Stimulated activated CD4-positive, alpha-beta T cell treated with anti-CD3 and anti-CD28 coated beads, TNF-alpha, amount 100 ng/mL, for 4 hours (primary cell): Measurements from ENCODE around the gene MMRN2.
"Not testable (repeated sequence)": the region's sequence is repeated elsewhere in the genome, so short reads cannot be mapped to it uniquely, and the experiment has no call there.

Source experiments
- DNase-seq, 3 experiments: peaks; one replicate each; pipeline ENCODE4 v3.0.0-alpha.2; 2020; ENCODE audit warnings: low read depth in 3 of 3

The MMRN2 gene

DNA sequence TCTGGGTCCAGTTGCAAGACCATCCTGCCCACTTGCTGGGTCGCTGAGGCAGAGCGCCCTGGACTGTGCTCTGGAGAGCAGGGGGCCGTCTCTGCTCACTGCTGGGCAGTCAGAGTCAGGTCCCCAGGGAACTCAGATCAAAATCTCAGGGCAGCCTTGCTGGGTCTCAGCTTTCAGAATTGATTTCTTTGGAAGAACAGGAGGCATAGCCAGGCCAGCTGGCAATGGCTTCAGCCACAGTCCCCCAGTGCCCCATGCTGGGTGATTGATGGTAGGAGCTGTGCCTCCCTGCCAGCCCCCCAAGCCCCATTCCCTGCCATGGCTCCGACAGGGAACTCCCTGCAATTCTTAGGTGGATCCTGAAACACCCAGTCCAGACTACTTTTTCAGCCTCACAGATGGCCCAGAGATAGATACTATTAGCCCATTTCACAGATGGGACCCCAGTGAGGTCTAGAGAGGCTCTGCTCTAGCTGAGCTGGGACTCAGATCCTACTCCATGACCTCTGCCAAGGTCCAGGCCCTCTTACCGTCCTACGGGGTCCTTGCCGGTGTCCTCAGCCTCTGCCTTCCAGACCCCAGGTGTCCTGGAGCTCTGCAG lies 467 bp downstream of the MMRN2 start:
- DNase-seq = no peak

DNA sequence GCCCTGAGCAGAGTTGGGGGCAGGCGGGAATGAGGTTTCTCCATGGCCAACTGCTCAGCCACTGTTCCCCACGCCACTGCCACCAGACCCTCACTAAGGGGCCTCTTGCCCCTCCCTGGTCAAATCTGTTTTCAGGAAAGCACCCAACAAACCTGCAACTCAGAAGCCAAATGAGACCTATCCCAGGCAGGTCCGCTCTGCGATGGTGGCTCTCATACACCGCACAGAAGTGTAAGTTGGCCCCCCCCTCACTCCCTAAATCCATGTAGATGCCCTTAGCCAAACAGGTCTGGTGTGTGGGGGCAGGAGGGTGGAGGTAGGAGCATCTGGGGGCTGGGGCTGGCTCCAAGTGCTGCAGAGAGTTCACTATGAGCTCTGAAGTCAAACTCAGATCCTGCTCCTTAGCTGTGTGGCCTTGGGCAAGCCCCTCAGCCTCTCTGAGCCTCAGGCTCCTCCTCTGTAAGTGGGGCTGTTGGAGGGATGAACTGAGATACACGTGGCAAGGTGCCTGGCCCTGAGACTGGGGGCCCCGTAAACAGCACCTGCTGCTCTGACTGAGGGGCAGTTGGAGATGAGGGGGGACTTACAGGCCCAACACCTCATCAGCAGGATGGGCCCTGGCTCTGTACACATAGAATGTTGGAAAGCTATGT lies 1.1 kb downstream of the MMRN2 start:
- no peak for DNase-seq

DNA sequence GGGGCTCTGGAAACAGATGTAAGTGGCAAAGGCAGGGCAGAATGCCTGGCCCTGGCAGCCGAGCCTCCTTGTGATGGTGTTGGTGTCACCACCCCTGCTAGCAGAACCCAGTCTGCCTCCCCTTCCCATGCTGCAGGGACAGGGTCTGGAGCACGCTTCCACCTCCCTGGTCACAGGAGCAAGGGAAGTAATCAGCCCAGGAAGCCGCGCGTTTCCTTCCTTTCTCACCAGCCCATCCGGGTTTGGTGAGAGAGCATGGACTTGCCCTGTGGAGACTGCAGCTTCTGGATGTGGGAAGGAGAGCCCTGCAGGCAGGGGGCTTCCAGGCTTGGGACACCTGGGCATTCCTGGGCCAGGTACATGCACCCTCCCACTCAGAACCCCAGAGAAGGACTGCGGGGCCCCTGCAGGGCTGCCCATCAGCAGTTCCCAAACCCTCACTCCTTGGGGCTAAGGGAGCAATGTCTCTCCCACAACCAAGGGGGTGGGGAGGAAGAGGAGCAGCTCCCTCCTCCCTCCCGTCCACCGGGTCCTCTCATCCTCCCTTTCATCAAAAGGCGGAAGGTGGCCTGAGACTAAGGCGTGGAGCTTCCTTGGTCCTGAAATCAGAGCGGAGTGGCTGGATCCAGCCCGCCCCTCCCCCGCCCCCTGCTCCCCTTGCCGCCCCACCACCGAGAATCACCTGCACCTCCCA lies 1.8 kb downstream of the MMRN2 start:
- no peak for DNase-seq

DNA sequence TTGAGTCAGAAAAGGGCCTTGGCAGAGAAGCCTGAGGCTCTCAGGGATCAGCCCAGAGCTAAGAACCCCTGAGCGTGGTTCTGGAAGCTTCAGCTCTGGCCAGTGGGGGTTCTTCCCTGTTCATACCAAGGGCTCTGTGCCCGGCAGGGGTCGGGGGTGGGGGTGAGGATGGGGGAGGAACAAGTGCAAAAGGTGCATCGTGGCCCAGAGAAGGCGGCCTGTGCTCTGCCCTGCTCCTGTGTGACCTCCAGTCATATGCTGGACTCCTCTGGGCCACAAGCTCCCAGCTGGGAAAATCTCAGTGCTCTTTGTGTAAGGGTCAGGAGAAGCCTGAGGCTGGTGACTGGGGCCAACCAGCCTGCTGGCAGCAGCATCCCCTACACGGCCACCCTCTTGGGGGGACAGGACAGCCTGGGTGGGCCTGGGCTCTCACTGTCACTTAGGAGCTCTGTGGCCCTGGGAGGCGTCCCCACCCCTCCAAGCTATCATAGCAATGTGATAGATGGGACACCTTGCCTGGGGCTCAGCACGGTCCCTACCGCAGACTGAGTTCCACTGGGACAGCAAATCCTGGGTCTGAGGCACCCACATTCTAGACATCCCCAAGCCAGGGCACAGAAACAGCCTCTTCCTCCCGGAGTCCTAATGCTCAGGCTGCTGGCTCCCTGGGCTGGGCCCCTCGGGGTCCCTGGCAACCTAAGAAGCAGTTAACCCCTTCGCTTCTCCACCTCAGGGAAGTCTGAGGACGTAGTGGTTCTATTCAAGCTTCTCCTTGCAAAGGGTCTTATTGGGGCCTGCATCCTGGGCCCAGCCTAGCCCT lies 2.5 kb downstream of the MMRN2 start:
- no peak for DNase-seq

DNA sequence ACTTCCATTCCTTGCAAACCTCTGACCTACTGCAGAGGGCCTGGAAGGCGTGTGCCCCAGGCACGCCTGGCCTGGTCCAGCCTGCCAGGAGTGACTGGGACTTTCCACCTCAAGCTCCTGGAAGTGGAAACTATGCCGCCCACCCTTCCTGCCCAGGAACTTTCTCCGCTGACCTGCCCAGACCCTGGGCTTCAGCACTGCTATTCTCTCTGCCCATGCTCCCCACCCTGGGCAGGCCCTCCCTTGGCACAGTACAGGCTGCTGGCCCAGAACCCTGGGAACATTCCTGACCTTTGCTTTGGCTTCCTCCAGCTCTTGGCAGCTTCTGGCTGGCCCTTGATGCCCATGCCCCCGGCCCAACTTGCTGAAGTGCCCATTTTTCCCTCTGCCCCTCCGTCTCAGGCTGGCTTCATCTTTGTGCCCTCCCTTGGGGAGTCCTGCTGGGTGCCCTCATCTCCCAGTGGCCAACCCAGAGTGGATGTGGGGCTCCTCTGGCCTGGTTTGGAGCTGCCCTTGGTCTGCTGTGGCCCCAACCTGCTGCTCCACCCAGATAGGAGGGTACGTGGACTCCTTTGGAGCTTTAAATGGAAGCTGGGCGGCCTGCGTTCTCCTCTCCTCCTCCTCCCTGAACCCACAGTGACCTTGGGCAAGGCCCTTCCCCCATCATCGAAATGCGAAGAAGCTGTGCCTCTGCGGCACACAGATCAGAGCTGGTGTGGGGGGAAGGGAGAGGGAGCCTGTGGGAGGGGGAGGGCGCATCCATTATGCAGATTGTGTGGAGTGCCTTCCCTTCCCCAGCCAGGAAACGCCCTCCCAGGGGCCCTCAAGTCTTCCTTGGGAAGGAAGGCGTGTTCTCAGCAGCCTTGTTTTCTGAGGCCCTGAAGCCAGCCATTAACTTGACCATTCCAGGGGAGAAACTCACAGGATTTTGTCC lies 3.4 kb downstream of the MMRN2 start:
- DNase-seq = no peak

DNA sequence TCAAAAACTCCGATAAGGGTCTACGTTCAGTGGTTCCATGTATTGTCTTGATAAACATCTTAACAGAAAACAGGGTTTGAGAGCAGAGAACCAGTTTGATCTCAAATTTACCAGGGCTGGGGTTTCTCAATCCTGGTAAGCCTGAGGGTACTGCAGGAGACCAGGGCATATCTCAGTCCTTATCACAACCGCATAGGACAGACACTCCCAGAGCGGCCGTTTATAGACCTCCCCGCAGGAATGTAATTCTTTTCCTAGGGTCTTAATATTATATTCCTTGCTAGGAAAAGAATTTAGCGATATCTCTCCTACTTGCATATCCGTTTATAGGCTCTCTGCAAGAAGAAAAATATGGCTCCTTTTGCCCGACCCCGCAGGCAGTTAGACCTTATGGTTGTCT lies 4.7 kb downstream of the MMRN2 start:
- not testable (repeated sequence) for DNase-seq

DNA sequence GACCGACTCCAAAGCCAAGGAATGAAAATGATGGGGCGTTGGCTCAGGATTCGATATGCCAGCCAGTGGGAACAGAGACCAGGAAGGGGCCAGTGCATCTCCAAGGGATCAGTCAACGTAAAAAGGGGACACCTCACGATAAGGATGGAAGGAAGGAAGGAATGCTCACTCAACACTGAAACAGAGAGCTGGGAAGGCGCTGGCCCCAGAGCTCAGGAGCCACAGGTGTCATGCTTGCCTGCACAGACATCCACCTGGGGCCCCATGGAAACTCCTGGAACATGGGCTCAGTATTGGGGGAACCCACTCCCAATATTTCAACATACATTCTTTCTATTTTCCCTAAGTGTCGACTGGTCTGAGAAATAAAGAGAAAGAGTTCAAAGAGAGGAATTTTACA lies 5.3 kb downstream of the MMRN2 start:
- DNase-seq = no peak

DNA sequence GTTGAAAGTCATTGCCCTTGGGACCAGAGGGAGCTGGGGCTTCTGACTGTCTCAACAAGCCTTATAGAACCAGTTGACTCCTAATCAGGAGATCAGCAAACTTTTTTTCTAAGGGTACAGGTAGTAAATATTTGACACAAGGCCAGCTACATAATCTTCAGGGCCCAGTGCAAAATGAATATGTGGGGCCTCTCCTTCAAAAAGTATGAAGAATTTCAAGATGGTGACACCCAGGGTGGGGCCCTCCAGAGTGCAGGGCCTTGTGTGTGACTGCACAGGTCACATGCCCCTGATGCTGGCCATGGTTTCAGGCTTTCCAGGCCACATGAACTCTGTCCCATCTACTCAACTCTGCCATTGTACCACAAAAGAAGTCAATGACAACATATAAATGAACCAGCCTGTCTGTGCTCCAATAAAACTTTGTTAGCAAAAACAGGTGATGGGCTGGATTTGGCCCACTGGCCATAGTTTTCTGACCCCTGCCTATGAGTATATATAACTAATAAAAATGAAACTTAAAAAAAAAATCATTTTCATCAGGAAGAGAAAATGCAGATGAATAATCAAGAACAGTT lies 6.1 kb downstream of the MMRN2 start:
- no peak for DNase-seq

DNA sequence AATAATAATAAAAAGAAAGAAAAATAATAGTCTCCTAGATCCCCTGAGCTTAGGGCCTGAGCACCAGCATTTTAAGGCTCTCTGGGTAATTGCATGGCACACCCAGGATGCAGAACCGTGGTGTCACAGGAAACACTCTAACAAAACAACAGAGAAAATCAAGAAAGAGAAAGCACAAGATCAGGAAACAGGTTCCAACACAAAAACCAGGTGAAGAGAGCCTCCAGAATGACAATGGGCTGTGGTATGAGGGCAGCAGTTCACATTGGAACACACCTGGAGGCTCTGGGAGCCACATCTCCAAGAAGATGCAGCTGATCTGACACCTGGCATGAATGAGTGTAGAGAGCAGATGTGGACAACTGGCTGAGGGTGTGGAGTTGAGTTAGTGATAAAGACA lies 7.1 kb downstream of the MMRN2 start:
- DNase-seq = no peak

DNA sequence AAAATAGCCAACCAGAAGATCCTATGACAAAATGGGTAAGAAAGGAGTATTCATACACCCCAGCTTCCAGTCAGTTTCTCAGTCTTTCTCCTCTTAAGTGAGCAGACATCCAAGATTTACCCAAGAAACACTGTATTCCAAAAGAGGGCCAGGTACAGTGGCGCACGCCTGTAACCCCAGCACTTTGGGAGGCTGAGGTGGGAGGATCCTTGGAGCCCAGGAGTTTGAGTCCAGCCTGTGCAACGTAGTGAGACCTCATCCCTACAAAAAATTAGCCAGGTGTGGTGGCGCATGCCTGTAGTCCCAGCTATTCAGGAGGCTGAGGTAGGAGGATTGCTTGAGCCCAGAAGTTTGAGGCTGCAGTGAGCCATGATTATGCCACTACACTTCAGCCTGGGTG lies 9.6 kb downstream of the MMRN2 start:
- not testable (repeated sequence) for DNase-seq

DNA sequence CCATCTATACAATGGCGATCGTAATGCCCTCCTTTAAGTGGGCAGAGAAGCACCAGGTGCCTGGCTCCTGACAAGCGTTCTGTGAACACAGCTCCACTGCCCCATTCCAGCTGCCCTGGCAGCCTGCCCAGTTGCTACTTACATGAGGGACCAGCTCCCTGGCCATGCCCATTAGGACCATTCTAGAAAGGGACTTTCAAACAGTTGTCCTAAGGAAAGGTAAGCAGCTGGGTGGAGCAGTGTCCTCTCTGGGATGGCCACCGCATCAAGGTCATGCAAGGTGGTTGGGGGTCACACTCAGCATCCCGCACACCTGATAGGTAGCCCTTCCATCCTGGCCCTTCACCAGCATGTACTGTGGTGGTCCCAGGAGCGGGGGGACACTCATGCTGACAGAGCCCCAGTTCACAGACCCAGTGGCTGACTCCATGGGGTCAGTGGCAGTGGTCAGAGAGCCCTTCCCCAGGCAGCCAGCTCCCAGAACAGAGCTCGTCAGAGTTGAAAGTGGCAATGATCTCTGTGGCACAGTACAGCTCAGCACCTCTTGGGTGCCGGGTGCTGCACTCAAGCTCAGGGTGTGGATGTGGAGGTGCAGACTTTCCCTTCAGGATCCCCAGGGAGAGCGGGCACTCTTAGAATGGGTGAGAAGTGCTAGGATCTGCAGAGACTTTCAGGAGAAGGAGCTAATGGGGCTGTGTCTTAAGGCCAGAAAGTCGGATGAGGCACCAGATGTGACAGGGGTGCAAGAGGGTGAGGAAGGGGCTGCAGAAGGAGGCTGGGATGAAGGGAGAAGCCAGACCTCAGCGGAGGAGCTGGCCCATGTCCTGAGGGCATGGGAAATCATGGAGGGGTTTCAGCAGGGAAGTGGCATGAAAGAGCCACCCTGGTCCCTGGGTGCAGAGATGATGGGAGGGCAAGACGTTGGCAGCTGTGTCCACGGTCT lies 10.9 kb downstream of the MMRN2 start:
- DNase-seq = no peak

DNA sequence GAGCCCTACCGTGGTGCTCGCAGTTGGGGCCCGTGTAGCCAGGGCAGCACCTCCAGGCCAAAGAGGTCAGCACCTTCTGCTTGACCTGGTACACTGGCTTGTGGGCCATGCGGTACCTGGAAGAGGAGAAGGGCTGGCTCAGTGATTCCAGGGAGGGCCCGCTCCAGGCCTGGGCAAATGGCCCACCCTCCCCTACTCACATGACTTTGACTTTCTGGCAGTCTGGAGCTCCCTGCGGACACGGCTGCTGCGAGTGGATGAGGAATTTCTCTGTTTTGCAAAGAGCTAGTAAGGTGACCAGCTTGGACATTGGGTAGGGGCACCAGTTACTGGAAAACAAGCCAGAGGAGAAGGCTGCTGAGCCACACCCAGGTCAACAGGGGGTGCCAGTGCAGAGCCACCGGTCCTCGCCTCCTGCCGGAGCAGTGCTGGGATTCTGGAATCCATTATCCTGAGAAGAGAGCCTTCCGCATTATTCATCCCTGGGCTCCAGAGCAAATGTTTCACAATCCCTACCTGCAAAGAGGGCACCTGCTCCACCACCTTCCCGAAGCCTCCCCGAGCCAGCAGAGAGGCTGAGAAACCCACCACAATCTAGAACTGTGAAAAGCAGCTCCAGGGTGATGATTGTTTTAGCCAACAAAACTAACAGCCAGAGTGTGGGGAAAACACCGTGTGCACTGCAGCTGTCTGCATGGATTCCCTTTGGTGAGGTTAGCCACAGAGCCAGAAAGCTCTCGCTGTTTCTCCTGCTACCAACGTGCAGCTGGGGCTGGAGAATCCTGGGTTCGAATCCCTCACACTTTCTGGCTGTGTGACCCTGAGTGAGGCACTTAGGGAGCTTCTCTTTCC lies 11.8 kb downstream of the MMRN2 start:
- no peak for DNase-seq

DNA sequence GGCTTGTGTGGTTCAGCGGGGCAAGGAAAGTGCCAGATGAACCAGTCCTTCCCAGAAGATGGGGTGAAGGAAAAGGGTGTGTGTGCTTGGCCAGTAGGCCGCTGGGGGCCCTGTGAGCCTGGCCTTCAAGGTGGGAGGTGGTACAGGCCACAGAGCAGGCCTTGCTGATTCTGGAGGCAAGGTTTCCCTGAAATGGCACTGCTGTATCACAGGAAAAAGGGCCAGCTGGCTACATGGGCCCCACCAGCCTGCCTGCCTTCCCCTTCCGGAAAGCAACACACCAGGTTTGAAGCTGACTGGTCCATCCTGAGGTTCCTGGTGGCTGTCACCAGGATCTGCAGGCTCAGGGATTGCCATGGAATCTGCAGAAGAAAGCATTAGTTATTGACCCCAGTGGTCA lies 12.5 kb downstream of the MMRN2 start:
- no peak for DNase-seq

DNA sequence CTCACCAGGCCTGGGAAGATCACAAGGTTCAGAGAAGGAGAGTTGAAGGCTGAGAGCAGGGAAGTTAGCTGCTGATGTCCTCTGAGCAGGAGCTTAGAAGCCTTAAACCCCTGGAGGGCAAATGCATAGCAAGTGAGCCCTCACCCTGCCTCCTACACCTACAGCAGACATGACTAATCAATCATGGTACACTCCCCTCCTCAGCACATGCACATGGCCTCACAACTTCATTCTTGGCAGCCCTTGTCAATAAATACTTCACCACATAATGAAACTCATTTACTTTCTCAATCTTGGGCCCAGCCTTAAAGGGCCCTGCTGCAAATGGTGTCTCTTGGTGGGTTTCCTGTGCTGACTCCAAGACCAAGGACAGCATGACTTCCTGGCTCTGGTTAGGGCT lies 12.9 kb downstream of the MMRN2 start:
- no peak for DNase-seq

DNA sequence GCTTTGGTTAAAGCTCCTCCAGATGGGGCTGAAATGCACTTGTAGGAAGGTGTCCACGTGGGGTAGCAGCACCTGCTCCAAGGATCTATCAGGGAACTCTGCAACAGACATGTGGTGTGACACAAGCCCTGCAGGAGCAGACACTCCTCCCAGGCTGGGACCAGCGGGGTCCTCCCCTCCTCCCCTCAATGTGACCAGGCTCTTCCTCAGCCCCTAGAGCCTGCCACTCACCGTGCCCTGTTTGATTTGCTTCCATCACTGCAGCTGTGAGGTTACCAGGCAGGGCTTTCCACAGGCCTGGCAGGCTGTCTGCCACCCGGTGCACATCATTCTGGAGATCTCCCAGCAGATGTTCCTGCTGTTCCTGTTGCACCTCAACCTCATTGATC lies 13.4 kb downstream of the MMRN2 start:
- no peak for DNase-seq

DNA sequence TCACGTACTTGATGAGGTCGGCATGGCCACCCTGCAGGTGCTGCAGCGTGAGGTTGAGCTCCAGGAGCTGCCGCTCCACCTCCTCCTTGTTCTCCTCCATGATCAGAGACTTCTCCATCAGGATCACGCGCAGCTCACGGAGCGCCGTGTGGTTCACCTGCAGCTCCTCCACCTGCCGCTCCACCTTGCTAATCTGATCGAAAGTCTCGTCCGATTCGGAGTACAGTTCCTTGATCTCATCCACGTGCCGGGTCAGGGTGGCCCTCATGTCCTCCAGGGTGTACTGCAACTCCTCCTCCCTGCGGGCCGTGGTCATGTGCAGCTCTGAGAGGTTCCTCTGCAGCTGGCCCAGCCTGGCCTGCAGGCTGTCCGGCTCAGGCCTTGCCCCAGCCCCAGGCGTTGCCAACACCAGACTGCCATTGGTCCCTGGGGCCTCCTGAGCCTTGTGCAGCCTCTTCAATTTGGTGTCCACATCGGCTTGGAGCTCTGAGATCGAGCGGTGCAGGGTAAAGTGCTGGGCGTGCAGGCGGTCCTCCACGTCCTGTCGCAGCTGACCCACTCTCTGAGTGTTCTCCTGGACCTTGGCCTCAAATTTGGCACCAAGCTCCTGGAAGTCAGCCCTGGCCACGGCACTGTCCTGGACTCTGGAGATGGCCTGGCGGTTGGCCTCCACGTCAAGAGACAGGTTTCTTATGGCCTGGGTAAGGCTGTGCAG lies 13.9 kb downstream of the MMRN2 start:
- no peak for DNase-seq

DNA sequence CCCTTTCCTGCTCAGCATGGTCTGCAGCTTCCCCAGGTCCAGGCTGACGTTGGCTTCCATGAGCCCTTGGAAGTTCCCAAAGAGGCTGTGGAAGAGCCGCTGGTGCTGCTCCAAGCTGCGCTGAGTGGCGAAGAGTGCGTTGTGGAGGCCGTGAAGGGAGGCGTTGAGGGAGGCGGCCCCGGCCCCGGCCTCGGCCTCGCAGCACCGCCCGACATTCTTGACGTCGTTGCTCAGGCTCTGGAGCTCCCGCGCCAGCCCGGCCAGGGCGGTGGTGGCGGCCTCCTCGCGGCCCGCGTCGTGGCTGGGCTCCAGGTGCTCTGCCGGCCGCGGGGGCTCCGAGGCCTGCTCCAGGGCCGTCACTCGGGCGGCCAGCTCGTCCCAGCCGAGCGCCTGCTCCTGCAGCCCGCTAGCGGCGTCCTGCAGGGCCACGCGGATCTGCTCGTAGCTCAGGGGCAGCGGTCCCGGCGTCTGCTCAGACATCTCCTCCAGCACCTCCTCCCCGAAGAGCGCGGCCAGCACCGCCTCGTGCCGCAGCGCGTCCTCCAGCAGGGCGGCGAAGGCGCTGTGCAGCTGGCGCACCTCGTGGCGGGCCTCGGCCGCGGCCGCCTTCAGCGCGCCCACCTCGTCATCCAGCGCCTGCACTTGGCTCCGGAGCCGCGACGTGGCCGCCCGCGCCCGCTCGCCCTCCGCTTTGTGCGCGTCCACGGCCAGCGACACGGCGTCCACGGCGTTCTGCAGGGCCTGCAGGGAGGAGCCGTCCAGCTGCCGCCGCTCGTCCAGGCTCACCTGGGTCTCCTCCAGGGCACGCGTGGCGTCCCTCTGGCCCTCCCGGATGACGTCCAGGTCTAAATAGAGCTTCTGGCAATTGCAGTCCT lies 14.7 kb downstream of the MMRN2 start:
- DNase-seq = no peak
